ENCODE data around the gene OSBPL9.

Gene OSBPL9

GRCh38 chr1:51761351-51761750 lies 144.5 kb downstream of the OSBPL9 start:
- TF ChIP-seq GABPA (IDR thresholded peaks at IDR 0.05; ENCODE audit: low read depth) (no peak), POLR2AphosphoS5 (IDR thresholded peaks at IDR 0.05; ENCODE audit: low read depth) (no peak)

GRCh38 chr1:51768971-51769588 lies 152.2 kb downstream of the OSBPL9 start:
- H3K27me3 ChIP-seq (ENCODE audit: insufficient read depth, poor library complexity, severe bottlenecking): no peaks in the 10 kb centered on the region
- no peak overlapping the region for H3K4me3 ChIP-seq (replicated peaks; ENCODE audit: insufficient read depth, low read length)
- DNase-seq (ENCODE audit: low read depth in 1 of 2, low spot score in 1 of 2): peak; percentile 4 to 30
- TF ChIP-seq SPI1 (IDR thresholded peaks at IDR 0.05; ENCODE audit: borderline replicate concordance, low read depth) (no peak), CTCF (IDR thresholded peaks at IDR 0.05; ENCODE audit: insufficient read depth, low read length) (no peak), REST (IDR thresholded peaks at IDR 0.05; ENCODE audit: insufficient replicate concordance, low read depth) (no peak), POLR2AphosphoS5 (IDR thresholded peaks at IDR 0.05; ENCODE audit: low read depth) (no peak)
- H3K27ac ChIP-seq (replicated peaks): no peak overlapping the region

More at GRCh38 chr1:51761351-51761750, 144.5 kb downstream of the OSBPL9 start:
- Histone ChIP-seq H3K27ac (replicated peaks) (no peak overlapping the region), H3K4me3 (replicated peaks; ENCODE audit: insufficient read depth, low read length) (no peak overlapping the region), H3K27me3 (ENCODE audit: insufficient read depth, poor library complexity, severe bottlenecking) (no peaks in the 10 kb centered on the region)
- no peak for DNase-seq (ENCODE audit: low read depth in 1 of 2, low spot score in 1 of 2)

GRCh38 chr1:51776408-51776807 lies 159.5 kb downstream of the OSBPL9 start:
- no peak overlapping the region for H3K4me3 ChIP-seq (replicated peaks; ENCODE audit: insufficient read depth, low read length)
- no peaks in the 10 kb centered on the region for H3K27me3 ChIP-seq (ENCODE audit: insufficient read depth, poor library complexity, severe bottlenecking)
- no peak for TF ChIP-seq CTCF (IDR thresholded peaks at IDR 0.05; ENCODE audit: insufficient read depth, low read length)
- no peak for TF ChIP-seq GABPA (IDR thresholded peaks at IDR 0.05; ENCODE audit: low read depth)
- no peak for TF ChIP-seq POLR2AphosphoS5 (IDR thresholded peaks at IDR 0.05; ENCODE audit: low read depth)
- peak; percentile 74 for TF ChIP-seq SPI1 (IDR thresholded peaks at IDR 0.05; ENCODE audit: borderline replicate concordance, low read depth)
- no peak for TF ChIP-seq REST (IDR thresholded peaks at IDR 0.05; ENCODE audit: insufficient replicate concordance, low read depth)
- H3K27ac ChIP-seq (replicated peaks): 0 out of 2 replicates have a peak overlapping the region, but pooled peaks have one; percentile 4
- DNase-seq (ENCODE audit: low read depth in 1 of 2, low spot score in 1 of 2): no peak

- no peaks in the 10 kb centered on the region for H3K27me3 ChIP-seq (ENCODE audit: insufficient read depth, poor library complexity, severe bottlenecking)
- H3K27ac ChIP-seq (replicated peaks): no peak overlapping the region
These were observed 164.0 kb downstream of the OSBPL9 start for GRCh38 chr1:51780927-51781326.

More at GRCh38 chr1:51780927-51781326, 164.0 kb downstream of the OSBPL9 start:
- H3K4me3 ChIP-seq (replicated peaks; ENCODE audit: insufficient read depth, low read length): no peak overlapping the region
- no peak for DNase-seq (ENCODE audit: low read depth in 1 of 2, low spot score in 1 of 2)
- TF ChIP-seq REST (IDR thresholded peaks at IDR 0.05; ENCODE audit: insufficient replicate concordance, low read depth): no peak
- no peak for TF ChIP-seq SPI1 (IDR thresholded peaks at IDR 0.05; ENCODE audit: borderline replicate concordance, low read depth)
- TF ChIP-seq POLR2AphosphoS5 (IDR thresholded peaks at IDR 0.05; ENCODE audit: low read depth): no peak
- no peak for TF ChIP-seq GABPA (IDR thresholded peaks at IDR 0.05; ENCODE audit: low read depth)
- no peak for TF ChIP-seq CTCF (IDR thresholded peaks at IDR 0.05; ENCODE audit: insufficient read depth, low read length)
